Measurements from ENCODE around the gene MCF2L2.
"Not testable (repeated sequence)": the region's sequence is repeated elsewhere in the genome, so short reads cannot be mapped to it uniquely, and the experiment has no call there.

The MCF2L2 gene

GRCh38 chr3:183434503-183434902 is 6.1 kb upstream of the MCF2L2 start:
- Mint-ChIP-seq H3K4me3 (no peak overlapping the region), H3K4me1 (peaks cover 14% of the 10 kb centered on the region), H3K27ac (no peak overlapping the region), H3K9me3 (no peaks in the 10 kb centered on the region), H3K36me3 (no peaks in the 10 kb centered on the region), H3K27me3 (no peaks in the 10 kb centered on the region)

GRCh38 chr3:183430325-183430957 is 2.0 kb upstream of the MCF2L2 start:
- H3K9me3 Mint-ChIP-seq = no peaks in the 10 kb centered on the region
- H3K4me3 Mint-ChIP-seq = peak overlapping the region; percentile 51
- H3K4me1 Mint-ChIP-seq = peaks cover 18% of the 10 kb centered on the region
- H3K27ac Mint-ChIP-seq = peak overlapping the region; percentile 55
- H3K36me3 Mint-ChIP-seq = no peaks in the 10 kb centered on the region
- peaks cover 1% of the 10 kb centered on the region for H3K27me3 Mint-ChIP-seq

GRCh38 chr3:183427876-183428446 is 458 bp downstream of the MCF2L2 start:
- Mint-ChIP-seq H3K9me3 (no peaks in the 10 kb centered on the region), H3K27me3 (peaks cover 1% of the 10 kb centered on the region), H3K27ac (no peak overlapping the region), H3K4me3 (peak overlapping the region; percentile 74), H3K36me3 (no peaks in the 10 kb centered on the region), H3K4me1 (peaks cover 18% of the 10 kb centered on the region)

- no peaks in the 10 kb centered on the region for H3K9me3 Mint-ChIP-seq
- H3K27ac Mint-ChIP-seq = no peak overlapping the region
- H3K4me3 Mint-ChIP-seq = peak overlapping the region; percentile 74
- peaks cover 1% of the 10 kb centered on the region for H3K27me3 Mint-ChIP-seq
- H3K4me1 Mint-ChIP-seq = peaks cover 18% of the 10 kb centered on the region
- no peaks in the 10 kb centered on the region for H3K36me3 Mint-ChIP-seq
Observed at GRCh38 chr3:183427196-183427875, 1.1 kb downstream of the MCF2L2 start.

- not testable (repeated sequence) for H3K27ac Mint-ChIP-seq, H3K4me1 Mint-ChIP-seq, H3K27me3 Mint-ChIP-seq, H3K4me3 Mint-ChIP-seq
- Mint-ChIP-seq H3K9me3 (peaks cover 20% of the 10 kb centered on the region), H3K36me3 (peaks cover 13% of the 10 kb centered on the region)
Observed at GRCh38 chr3:183418807-183419206, 9.6 kb downstream of the MCF2L2 start.

- no peaks in the 10 kb centered on the region for H3K4me1 Mint-ChIP-seq
- no peaks in the 10 kb centered on the region for H3K9me3 Mint-ChIP-seq
- H3K36me3 Mint-ChIP-seq = no peaks in the 10 kb centered on the region
- no peak overlapping the region for H3K4me3 Mint-ChIP-seq
- no peaks in the 10 kb centered on the region for H3K27me3 Mint-ChIP-seq
- H3K27ac Mint-ChIP-seq = no peak overlapping the region
Observed at GRCh38 chr3:183411216-183411922, 17.1 kb downstream of the MCF2L2 start.

- H3K27ac Mint-ChIP-seq = no peak overlapping the region
- H3K4me3 Mint-ChIP-seq = no peak overlapping the region
- no peaks in the 10 kb centered on the region for H3K4me1 Mint-ChIP-seq
- H3K36me3 Mint-ChIP-seq = no peaks in the 10 kb centered on the region
- H3K9me3 Mint-ChIP-seq = no peaks in the 10 kb centered on the region
- no peaks in the 10 kb centered on the region for H3K27me3 Mint-ChIP-seq
Observed at GRCh38 chr3:183410759-183411158, 17.7 kb downstream of the MCF2L2 start.

GRCh38 chr3:183410280-183410679 is 18.1 kb downstream of the MCF2L2 start:
- Mint-ChIP-seq H3K27ac (no peak overlapping the region), H3K9me3 (no peaks in the 10 kb centered on the region), H3K4me1 (no peaks in the 10 kb centered on the region), H3K36me3 (no peaks in the 10 kb centered on the region), H3K4me3 (no peak overlapping the region), H3K27me3 (no peaks in the 10 kb centered on the region)

GRCh38 chr3:183409219-183409618 is 19.2 kb downstream of the MCF2L2 start:
- Mint-ChIP-seq H3K27me3 (no peaks in the 10 kb centered on the region), H3K36me3 (no peaks in the 10 kb centered on the region), H3K27ac (no peak overlapping the region), H3K4me3 (no peak overlapping the region), H3K4me1 (peaks cover 2% of the 10 kb centered on the region), H3K9me3 (no peaks in the 10 kb centered on the region)

GRCh38 chr3:183401678-183402077 is 26.7 kb downstream of the MCF2L2 start:
- Mint-ChIP-seq H3K4me1 (peaks cover 9% of the 10 kb centered on the region), H3K36me3 (no peaks in the 10 kb centered on the region), H3K27me3 (no peaks in the 10 kb centered on the region), H3K4me3 (no peak overlapping the region), H3K9me3 (no peaks in the 10 kb centered on the region), H3K27ac (no peak overlapping the region)

GRCh38 chr3:183400352-183400751 is 28.1 kb downstream of the MCF2L2 start:
- no peaks in the 10 kb centered on the region for H3K27me3 Mint-ChIP-seq
- H3K4me3 Mint-ChIP-seq = no peak overlapping the region
- no peaks in the 10 kb centered on the region for H3K36me3 Mint-ChIP-seq
- no peaks in the 10 kb centered on the region for H3K9me3 Mint-ChIP-seq
- no peak overlapping the region for H3K27ac Mint-ChIP-seq
- H3K4me1 Mint-ChIP-seq = peaks cover 9% of the 10 kb centered on the region

- no peaks in the 10 kb centered on the region for H3K27me3 Mint-ChIP-seq
Observed at GRCh38 chr3:183396662-183397391, 31.6 kb downstream of the MCF2L2 start.

GRCh38 chr3:183394150-183394549 is 34.3 kb downstream of the MCF2L2 start:
- no peaks in the 10 kb centered on the region for H3K36me3 Mint-ChIP-seq
- no peak overlapping the region for H3K4me3 Mint-ChIP-seq
- H3K27me3 Mint-ChIP-seq = no peaks in the 10 kb centered on the region
- no peak overlapping the region for H3K27ac Mint-ChIP-seq
- H3K4me1 Mint-ChIP-seq = no peaks in the 10 kb centered on the region
- no peaks in the 10 kb centered on the region for H3K9me3 Mint-ChIP-seq

More at GRCh38 chr3:183396662-183397391, 31.6 kb downstream of the MCF2L2 start:
- H3K27ac Mint-ChIP-seq = no peak overlapping the region
- H3K9me3 Mint-ChIP-seq = no peaks in the 10 kb centered on the region
- H3K36me3 Mint-ChIP-seq = no peaks in the 10 kb centered on the region
- no peak overlapping the region for H3K4me3 Mint-ChIP-seq
- H3K4me1 Mint-ChIP-seq = no peaks in the 10 kb centered on the region

- no peaks in the 10 kb centered on the region for H3K36me3 Mint-ChIP-seq
- H3K27ac Mint-ChIP-seq = no peak overlapping the region
- no peaks in the 10 kb centered on the region for H3K9me3 Mint-ChIP-seq
- H3K4me1 Mint-ChIP-seq = no peaks in the 10 kb centered on the region
- no peak overlapping the region for H3K4me3 Mint-ChIP-seq
- H3K27me3 Mint-ChIP-seq = no peaks in the 10 kb centered on the region
Observed at GRCh38 chr3:183393625-183394024, 34.8 kb downstream of the MCF2L2 start.

GRCh38 chr3:183392186-183393034 is 36.0 kb downstream of the MCF2L2 start:
- H3K27ac Mint-ChIP-seq = no peak overlapping the region
- no peaks in the 10 kb centered on the region for H3K36me3 Mint-ChIP-seq
- H3K27me3 Mint-ChIP-seq = no peaks in the 10 kb centered on the region
- no peaks in the 10 kb centered on the region for H3K9me3 Mint-ChIP-seq
- H3K4me3 Mint-ChIP-seq = no peak overlapping the region
- H3K4me1 Mint-ChIP-seq = no peaks in the 10 kb centered on the region

All from activated naive CD4-positive, alpha-beta T cell treated with anti-CD3 and anti-CD28 coated beads, Interleukin-2, amount 50 U/mL, for 24 hours (primary cell).